Fibroblast of the aortic adventitia (primary cell): ENCODE measurements around the gene RAP1GAP2. TPM values are rescaled to one million over a fixed set of nuclear protein-coding genes. Genes with fewer than 3 reads are reported as not detected.

Experiments
- DNase-seq: peaks from one replicate; pipeline ENCODE4 v3.0.0-alpha.2; 2010; ENCODE audit warnings: low read depth
- H3K4me3 ChIP-seq: 2 replicates; pipeline ENCODE4 v1.5.1; 2011; ENCODE audit warnings: low read depth, mild to moderate bottlenecking, control low read depth, low read length, moderate library complexity
- total RNA-seq: library from RNA; depleted of rRNA; stranded (reverse); fragments of >200 nt; gene quantifications from 2 replicates; pipeline ENCODE4 v1.2.3, GENCODE V29; 2012; ENCODE audit warnings: low replicate concordance
- TF ChIP-seq, protein P1 (sequence below): IDR thresholded peaks from 2 replicates; pipeline ENCODE4 v1.5.1; 2011; ENCODE audit warnings: mild to moderate bottlenecking, low read length, control low read depth, inconsistent platforms; ENCODE audit not compliant: insufficient read depth

The RAP1GAP2 gene
- total RNA-seq, 1 donor, result 5.0 TPM

DNA sequence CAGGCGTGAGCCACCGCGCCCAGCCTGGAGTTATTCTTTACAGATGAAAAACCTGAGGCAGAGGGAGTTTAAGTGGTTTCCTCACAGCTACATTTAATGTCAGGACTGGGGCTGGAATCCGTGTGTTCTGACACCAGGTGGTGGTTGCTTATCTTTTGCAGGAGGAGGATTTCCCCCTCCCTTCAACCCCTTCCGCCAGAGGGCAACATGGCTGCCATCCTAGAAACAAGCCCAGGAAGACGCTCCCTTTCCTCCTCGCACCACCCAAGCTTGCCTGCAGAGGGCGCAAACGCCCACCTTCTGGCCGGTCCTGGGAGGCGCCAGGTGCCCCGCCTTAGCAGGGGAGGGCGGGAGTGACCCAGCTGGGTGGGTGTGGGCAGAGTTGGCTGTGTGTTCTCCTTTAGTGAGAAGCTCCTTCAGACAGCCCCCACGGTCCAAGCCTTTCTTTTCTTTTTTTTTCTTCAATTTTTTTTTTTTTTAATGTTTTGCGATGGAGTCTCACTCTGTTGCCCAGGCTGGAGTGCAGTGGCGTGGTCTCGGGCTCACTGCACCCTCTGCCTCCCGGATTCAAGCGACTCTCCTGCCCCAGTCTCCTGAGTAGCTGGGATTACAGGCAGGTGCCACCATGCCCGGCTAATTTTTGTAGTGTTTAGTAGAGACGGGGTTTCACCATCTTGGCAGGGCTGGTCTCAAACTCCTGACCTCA lies 9.9 kb upstream of the RAP1GAP2 start:
- no peak overlapping the region for H3K4me3 ChIP-seq
- TF ChIP-seq, protein P1, sequence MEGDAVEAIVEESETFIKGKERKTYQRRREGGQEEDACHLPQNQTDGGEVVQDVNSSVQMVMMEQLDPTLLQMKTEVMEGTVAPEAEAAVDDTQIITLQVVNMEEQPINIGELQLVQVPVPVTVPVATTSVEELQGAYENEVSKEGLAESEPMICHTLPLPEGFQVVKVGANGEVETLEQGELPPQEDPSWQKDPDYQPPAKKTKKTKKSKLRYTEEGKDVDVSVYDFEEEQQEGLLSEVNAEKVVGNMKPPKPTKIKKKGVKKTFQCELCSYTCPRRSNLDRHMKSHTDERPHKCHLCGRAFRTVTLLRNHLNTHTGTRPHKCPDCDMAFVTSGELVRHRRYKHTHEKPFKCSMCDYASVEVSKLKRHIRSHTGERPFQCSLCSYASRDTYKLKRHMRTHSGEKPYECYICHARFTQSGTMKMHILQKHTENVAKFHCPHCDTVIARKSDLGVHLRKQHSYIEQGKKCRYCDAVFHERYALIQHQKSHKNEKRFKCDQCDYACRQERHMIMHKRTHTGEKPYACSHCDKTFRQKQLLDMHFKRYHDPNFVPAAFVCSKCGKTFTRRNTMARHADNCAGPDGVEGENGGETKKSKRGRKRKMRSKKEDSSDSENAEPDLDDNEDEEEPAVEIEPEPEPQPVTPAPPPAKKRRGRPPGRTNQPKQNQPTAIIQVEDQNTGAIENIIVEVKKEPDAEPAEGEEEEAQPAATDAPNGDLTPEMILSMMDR, result peak; percentile 85
- peak; percentile 71 for DNase-seq

DNA sequence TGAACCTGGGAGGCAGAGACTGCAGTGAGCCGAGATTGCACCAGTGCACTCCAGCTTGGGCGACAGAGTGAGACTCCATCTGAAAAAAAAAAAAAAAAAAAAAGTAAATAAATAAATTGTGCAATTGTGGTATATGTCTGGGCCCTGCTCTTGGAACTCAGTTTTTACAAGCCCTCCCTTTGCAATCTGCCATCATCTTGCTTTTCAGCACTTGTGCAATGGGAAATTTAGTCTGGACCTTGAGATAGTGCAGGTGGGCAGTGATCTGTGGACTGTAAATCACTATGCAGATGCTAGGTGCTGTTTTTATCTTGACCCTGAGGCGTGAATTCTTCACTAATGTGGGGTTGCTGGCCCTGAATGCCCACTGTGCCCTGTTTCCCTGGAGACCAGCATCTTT lies 6.5 kb upstream of the RAP1GAP2 start:
- TF ChIP-seq, protein P1, result no peak
- no peak for DNase-seq
- no peak overlapping the region for H3K4me3 ChIP-seq

DNA sequence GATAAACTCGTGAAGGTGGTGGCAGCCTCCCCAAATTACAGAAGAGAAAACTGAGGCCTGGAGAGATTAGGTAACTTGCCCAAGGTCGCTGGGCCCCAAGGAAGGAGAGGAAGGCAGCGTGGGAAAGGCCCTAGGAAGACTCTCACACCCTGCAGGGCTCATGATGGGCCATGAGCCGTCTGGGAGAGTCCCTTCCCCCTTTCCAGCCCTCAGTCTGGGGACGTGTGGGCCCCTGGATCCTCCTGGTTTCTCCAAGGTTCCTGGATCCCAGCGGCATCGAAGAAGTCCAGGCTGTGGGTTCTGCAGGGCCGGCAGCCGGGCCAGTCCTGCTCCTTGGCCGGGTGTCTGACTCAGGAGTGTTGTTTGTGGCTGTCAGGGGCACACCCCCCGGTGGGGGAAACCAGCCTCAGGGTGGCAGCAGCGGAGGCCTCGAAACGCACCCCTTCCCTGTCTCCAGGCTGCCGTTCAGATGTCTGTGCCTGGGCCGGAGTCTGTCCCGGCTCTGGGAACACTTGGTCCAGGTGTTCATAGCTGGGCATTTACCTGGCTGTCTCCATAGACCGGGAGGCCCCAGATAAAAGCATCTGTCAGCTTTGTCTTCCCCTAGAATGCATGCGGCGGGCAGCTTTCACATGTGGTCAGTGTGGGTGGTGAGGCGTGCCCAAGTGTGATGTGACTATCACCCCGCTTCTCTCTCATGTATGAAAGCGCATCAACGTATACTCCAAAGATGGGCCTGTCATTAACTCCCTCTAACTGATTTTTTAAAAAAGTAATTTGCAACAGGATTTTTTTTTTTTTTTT lies 3.7 kb upstream of the RAP1GAP2 start:
- no peak for DNase-seq
- no peak overlapping the region for H3K4me3 ChIP-seq
- TF ChIP-seq, protein P1, result no peak

DNA sequence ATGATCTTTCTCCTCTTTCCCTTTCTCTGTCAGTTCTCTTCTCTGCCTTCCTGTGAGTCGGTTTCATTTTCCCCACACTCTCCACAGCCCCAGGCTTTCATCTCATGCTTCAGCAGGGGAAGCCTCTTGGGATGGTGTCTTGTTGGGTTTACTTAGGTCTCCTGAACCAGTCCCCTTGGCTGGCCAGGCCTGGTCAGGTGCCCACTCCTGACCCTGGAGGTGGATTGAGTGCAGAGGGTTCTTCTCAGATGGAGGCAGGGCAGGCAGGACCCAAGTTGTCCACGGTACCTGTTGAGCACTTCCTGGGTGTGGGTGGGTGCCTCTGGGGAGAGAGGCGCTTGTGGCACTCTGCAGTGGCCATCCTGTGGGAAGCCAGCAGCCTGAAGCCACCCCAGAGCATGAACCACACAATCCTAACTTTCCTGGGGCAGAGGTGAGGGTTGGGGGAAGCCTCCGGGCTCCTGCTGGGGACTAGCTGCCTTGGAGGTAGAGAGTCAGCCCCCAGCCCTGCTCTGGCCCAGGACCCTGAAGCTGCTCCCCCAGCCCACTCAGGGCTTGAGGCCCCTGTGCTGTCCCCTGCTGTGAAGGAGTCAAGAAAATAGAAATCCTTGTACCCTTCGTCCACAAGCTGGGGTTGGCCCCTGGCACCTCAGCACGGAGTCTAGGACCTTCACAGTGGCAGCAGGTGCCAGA lies 2.0 kb upstream of the RAP1GAP2 start:
- no peak for DNase-seq
- TF ChIP-seq, protein P1, result no peak
- H3K4me3 ChIP-seq, result no peak overlapping the region

DNA sequence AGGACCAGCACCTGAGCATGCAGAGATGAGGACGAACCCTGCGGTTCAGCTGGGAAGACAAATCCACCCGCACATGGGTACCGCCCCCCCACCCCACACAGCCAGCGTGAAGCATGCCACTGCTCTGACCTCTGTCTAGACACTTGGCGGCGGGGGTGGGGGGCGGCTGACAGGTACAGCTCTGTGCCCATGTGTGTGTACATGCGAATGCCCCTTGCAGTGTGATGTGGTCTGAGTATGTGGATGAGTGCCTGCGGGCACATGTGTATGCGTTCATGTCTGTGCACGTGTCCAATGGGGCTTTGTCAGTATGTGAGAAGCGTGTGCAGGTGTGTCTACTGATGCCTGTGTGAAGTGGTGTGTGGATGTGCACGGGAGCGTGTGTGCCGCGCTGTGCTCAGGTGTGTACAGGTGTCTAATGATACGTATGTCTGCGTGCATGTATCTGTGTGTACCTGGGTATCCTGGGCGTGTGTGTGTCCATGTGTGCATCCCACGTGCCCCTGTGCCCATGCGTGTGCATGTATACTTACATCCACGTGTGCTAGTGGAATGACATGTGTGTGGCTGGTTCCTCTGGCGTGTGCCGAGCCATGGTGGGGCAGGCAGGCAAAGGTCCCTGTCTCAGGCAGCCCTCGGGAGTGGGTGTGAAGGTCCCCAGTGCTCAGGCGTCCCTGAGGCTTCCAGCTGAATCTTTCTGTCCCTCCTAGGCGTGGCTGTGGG lies 636 bp upstream of the RAP1GAP2 start:
- no peak overlapping the region for H3K4me3 ChIP-seq
- TF ChIP-seq, protein P1, result no peak
- no peak for DNase-seq

DNA sequence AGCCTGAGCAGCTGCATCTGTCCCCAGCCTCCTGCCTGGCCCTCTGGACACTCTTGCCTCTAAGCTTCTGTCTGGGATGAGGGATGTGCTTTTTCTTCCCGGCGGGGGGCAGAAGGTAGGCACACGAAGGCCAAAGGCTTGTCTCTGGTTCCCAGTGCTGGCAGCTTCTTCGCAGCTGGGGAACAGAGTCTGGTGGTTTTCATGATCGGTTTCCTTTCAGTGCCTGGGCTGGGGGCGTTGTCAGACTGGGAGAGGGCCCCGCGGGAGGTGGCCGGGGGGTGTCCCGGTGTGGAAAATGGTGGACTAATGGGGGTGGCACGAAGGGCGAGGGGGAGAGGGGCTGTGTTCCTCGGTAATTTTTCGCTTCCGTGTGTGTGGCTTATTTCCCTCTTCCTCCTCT lies 988 bp downstream of the RAP1GAP2 start:
- no peak overlapping the region for H3K4me3 ChIP-seq
- no peak for DNase-seq
- TF ChIP-seq, protein P1, result no peak
